Immature natural killer cell (primary cell): Measurements from ENCODE around the gene SUSD6. TPM values are rescaled to one million over a fixed set of nuclear protein-coding genes. Genes with fewer than 3 reads are reported as not detected.
"Not testable (repeated sequence)": the region's sequence is repeated elsewhere in the genome, so short reads cannot be mapped to it uniquely, and the experiment has no call there.

ENCODE experiments used
- DNase-seq, 3 donors: peaks; one replicate each; pipeline ENCODE4 v3.0.0; 2022; ENCODE audit warnings: mixed read lengths in 1 of 3
- H3K27ac Mint-ChIP-seq, 6 donors: one replicate each; pipeline ENCODE4 v1.8.0; 2020; ENCODE audit warnings: mixed read lengths in 6 of 6, mild to moderate bottlenecking in 5 of 6, inconsistent platforms in 4 of 6, moderate library complexity in 3 of 6
- H3K27me3 Mint-ChIP-seq, 3 donors: one replicate each; pipeline ENCODE4 v1.8.0; 2020 to 2021; ENCODE audit warnings: low read depth in 3 of 3, mild to moderate bottlenecking in 3 of 3, mixed read lengths in 3 of 3, moderate library complexity in 3 of 3, inconsistent platforms in 1 of 3
- H3K36me3 Mint-ChIP-seq, 3 donors: one replicate each; pipeline ENCODE4 v1.8.0; 2020; ENCODE audit warnings: mixed read lengths in 3 of 3, inconsistent platforms in 2 of 3, mild to moderate bottlenecking in 2 of 3
- H3K4me1 Mint-ChIP-seq, 2 donors: one replicate each; pipeline ENCODE4 v1.8.0; 2020; ENCODE audit warnings: inconsistent platforms in 2 of 2, mild to moderate bottlenecking in 2 of 2, mixed read lengths in 2 of 2, moderate library complexity in 1 of 2
- H3K4me3 Mint-ChIP-seq, 5 donors: one replicate each; pipeline ENCODE4 v1.8.0; 2020; ENCODE audit warnings: mild to moderate bottlenecking in 5 of 5, mixed read lengths in 5 of 5, inconsistent platforms in 3 of 5, moderate library complexity in 3 of 5
- H3K9me3 Mint-ChIP-seq, 6 donors: one replicate each; pipeline ENCODE4 v1.8.0; 2020; ENCODE audit warnings: mild to moderate bottlenecking in 6 of 6, mixed read lengths in 6 of 6, inconsistent platforms in 4 of 6, moderate library complexity in 3 of 6
- polyA plus RNA-seq, 3 donors: library from polyadenylated mRNA; unstranded; fragments of 300-500 nt; fragmentation: Illumina TruSeq; gene quantifications; one replicate each; pipeline ENCODE4 v1.2.3, GENCODE V29; 2021

Gene SUSD6
- polyA plus RNA-seq, 3 donors from 2014 or later = 13.0 to 24.1 (median 15.5) TPM

DNA sequence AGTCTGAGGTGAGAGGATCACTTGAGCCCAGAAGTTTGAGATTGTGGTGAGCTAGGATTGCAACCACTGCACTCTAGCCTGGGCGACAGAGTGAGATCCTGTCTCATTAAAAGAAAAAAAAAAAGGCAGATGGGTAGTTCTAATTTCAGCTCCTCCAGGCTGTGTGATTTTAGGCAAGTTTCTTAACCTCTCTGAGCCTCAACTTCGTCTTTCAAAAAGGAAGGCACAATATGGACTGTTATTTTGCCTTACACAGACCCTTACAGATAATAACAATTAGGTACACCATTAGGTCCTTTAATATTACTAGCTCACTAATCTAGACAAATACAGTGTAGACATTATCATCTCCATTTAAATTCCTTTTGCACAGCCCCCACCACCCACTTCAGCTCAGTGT lies 31.9 kb upstream of the SUSD6 start:
- no peak overlapping the region for H3K4me3 Mint-ChIP-seq
- H3K27ac Mint-ChIP-seq = no peak overlapping the region
- peaks cover 3 to 5% of the 10 kb centered on the region in 2 donors for H3K4me1 Mint-ChIP-seq
- peaks cover 5 to 18% (median 10%) of the 10 kb centered on the region in 3 donors for H3K27me3 Mint-ChIP-seq
- H3K36me3 Mint-ChIP-seq = no peaks in the 10 kb centered on the region
- no peak for DNase-seq
- H3K9me3 Mint-ChIP-seq = no peaks in the 10 kb centered on the region

DNA sequence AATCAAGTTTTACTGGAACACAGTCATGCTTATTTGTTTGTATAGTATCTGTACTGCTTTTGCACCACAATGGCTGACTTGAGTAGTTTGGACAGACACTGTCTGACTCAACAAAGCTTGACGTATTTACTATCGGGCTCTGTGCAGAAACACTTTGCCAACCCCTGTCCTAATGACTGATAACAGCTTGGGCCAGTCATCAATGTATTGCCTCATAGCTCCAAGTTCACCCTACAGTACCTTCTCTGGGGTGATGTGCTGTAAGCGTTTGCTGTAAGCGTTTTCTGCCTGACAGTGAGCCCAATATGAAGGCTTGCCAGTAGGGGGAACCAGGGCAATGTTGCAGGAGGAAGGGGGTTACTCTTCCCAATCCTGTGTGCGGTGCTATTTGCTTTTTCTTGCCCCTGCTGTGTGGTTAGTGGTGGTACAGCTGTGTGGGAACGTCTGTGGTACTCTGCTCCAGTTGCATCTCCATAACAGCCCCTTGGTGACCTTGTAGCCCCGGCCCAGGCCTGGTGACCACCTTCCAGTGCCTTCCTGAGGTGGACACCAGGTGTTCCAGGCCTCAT lies 31.3 kb upstream of the SUSD6 start:
- Mint-ChIP-seq H3K9me3 (no peaks in the 10 kb centered on the region), H3K4me3 (no peak overlapping the region), H3K27me3 (peaks cover 4 to 15% (median 7%) of the 10 kb centered on the region in 3 donors), H3K36me3 (no peaks in the 10 kb centered on the region), H3K27ac (no peak overlapping the region), H3K4me1 (no peaks in the 10 kb centered on the region)
- no peak for DNase-seq

DNA sequence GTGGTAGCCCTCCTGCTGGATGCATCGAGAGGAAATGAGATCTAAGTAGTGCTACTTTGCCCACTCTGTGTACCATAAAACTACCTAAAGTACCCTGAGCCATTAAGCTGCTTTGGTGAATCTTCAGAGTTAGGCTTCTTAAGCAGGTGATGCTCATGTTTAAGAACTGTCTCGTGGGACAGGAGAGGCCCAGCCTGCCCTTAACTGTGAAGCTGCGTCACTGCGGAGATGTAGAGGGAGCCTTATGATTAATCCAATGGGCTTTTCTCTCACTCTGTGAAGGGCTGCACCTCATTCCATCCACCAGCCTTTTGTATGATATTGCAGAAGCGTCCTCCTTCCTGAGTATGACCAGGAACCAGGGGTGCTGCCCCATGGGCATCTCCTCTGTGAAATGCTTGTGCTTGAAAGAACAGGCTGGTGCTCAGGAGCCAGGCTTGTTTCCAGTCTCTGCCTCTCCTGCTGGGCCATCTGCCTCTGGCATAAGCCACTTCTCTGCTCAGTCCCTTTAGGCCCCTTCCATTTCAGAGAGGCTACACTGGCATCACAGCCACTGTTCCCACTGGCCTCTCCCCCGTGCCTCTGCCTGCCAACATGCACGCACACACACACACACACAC lies 30.0 kb upstream of the SUSD6 start:
- no peaks in the 10 kb centered on the region for H3K4me1 Mint-ChIP-seq
- no peak overlapping the region for H3K27ac Mint-ChIP-seq
- DNase-seq = no peak
- H3K27me3 Mint-ChIP-seq = peaks cover 4 to 10% (median 7%) of the 10 kb centered on the region in 3 donors
- no peaks in the 10 kb centered on the region for H3K9me3 Mint-ChIP-seq
- no peak overlapping the region for H3K4me3 Mint-ChIP-seq
- H3K36me3 Mint-ChIP-seq = no peaks in the 10 kb centered on the region

DNA sequence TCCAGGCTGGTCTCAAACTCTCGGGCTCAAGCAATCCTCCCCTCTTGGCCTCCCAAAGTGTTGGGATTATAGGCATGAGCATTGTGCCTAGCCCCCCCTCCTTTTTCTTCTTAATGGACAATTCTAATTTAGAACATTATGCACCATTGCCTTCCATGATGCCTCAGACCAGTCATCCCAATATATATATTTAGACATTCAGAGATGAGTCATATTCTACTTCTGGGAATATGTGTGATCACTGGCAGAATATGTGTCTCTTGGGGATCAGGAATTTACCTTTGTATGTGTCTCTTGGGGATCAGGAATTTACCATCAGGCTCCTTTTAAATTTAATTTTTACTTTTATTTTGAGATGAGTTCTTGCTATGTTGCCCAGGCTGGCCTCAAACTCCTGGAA lies 29.2 kb upstream of the SUSD6 start:
- H3K36me3 Mint-ChIP-seq = no peaks in the 10 kb centered on the region
- no peak for DNase-seq
- H3K4me3 Mint-ChIP-seq = no peak overlapping the region
- H3K9me3 Mint-ChIP-seq = no peaks in the 10 kb centered on the region
- H3K27ac Mint-ChIP-seq = no peak overlapping the region
- peaks cover 0 to 6% (median 5%) of the 10 kb centered on the region in 3 donors for H3K27me3 Mint-ChIP-seq
- no peaks in the 10 kb centered on the region for H3K4me1 Mint-ChIP-seq

DNA sequence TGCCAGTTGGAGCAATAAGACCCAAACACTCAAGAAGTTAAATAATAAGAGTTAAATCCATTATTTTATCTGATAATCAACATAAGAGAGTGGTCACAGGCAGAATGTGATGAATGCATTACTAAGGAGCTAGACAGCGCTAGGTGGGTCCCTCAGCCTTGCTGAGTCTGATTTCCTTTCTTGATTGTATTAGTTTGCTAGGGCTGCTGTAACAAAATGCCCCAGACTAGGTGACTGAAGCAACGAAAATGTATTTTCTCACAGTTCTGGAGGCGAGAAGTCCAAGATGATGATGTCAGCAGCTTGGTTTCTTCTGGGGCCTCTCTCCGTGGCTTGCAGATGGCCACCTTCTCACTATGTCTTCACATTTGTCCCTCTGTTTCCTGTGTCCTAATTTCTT lies 28.6 kb upstream of the SUSD6 start:
- Mint-ChIP-seq H3K4me3 (no peak overlapping the region), H3K27me3 (peaks cover 0 to 6% (median 5%) of the 10 kb centered on the region in 3 donors), H3K4me1 (no peaks in the 10 kb centered on the region), H3K27ac (no peak overlapping the region), H3K9me3 (no peaks in the 10 kb centered on the region), H3K36me3 (no peaks in the 10 kb centered on the region)
- DNase-seq = no peak

DNA sequence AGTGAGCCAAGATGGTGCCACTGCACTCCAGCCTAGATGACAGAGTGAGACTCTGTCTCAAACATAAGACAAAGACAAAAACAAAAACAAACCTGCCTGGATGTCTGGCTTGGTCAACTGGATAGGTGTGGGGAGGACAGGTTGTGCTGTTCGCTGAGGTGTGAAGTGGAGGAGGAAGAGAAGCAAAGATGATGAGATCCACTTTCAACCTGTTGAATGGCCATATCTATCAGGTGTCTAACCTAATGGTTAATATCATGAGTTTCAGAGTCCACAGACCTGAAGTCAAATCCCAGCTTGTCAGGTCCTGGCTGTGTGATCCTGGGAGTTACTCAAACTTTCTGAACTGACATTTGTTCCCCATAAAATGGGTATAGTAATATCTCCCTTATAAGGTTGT lies 27.0 kb upstream of the SUSD6 start:
- Mint-ChIP-seq H3K27me3 (peaks cover 0 to 2% (median 0%) of the 10 kb centered on the region in 3 donors), H3K9me3 (no peaks in the 10 kb centered on the region), H3K4me1 (no peaks in the 10 kb centered on the region), H3K36me3 (no peaks in the 10 kb centered on the region), H3K27ac (peak overlapping the region in 1 of 6 donors; percentile 68), H3K4me3 (no peak overlapping the region)
- no peak for DNase-seq

- no peak for DNase-seq
- no peak overlapping the region for H3K27ac Mint-ChIP-seq
- H3K9me3 Mint-ChIP-seq = no peaks in the 10 kb centered on the region
- H3K36me3 Mint-ChIP-seq = no peaks in the 10 kb centered on the region
- H3K4me3 Mint-ChIP-seq = no peak overlapping the region
- H3K27me3 Mint-ChIP-seq = peaks cover 0 to 4% (median 2%) of the 10 kb centered on the region in 3 donors
- no peaks in the 10 kb centered on the region for H3K4me1 Mint-ChIP-seq
These were observed 25.0 kb upstream of the SUSD6 start for GRCh38 chr14:69586404-69586803.

GRCh38 chr14:69587389-69587788 lies 24.0 kb upstream of the SUSD6 start:
- DNase-seq = no peak

DNA sequence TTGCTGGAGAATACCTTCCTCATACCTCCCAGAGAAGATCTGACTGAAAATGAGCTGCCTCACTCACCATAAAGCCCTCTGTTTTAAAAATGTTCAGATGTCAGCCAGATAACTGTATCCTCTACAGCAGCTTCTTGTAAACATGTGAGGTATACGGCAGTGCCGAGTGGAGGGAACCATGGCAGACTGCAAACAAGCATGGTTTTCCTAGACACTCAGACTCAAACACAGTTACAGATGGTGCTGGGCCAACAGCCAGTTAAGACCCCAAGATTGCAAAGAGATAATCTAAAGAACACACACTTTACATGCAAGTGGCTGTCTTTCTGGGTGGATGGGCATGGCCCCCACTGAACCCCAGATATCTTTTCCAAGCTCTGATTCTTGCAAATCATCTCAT lies 20.1 kb upstream of the SUSD6 start:
- Mint-ChIP-seq H3K4me3 (no peak overlapping the region), H3K27ac (no peak overlapping the region), H3K36me3 (no peaks in the 10 kb centered on the region), H3K27me3 (peaks cover 0 to 6% (median 4%) of the 10 kb centered on the region in 3 donors), H3K9me3 (no peaks in the 10 kb centered on the region), H3K4me1 (no peaks in the 10 kb centered on the region)
- DNase-seq = no peak

More at GRCh38 chr14:69587389-69587788, 24.0 kb upstream of the SUSD6 start:
- Mint-ChIP-seq H3K36me3 (no peaks in the 10 kb centered on the region), H3K27me3 (peaks cover 2 to 4% (median 3%) of the 10 kb centered on the region in 3 donors), H3K9me3 (no peaks in the 10 kb centered on the region), H3K4me1 (no peaks in the 10 kb centered on the region), H3K4me3 (no peak overlapping the region), H3K27ac (no peak overlapping the region)

- Mint-ChIP-seq H3K4me3 (no peak overlapping the region), H3K27me3 (peaks cover 0 to 6% (median 4%) of the 10 kb centered on the region in 3 donors), H3K4me1 (no peaks in the 10 kb centered on the region), H3K27ac (peak overlapping the region in 1 of 6 donors; percentile 16), H3K9me3 (no peaks in the 10 kb centered on the region), H3K36me3 (no peaks in the 10 kb centered on the region)
- no peak for DNase-seq
These were observed 18.2 kb upstream of the SUSD6 start for GRCh38 chr14:69593018-69593677.

DNA sequence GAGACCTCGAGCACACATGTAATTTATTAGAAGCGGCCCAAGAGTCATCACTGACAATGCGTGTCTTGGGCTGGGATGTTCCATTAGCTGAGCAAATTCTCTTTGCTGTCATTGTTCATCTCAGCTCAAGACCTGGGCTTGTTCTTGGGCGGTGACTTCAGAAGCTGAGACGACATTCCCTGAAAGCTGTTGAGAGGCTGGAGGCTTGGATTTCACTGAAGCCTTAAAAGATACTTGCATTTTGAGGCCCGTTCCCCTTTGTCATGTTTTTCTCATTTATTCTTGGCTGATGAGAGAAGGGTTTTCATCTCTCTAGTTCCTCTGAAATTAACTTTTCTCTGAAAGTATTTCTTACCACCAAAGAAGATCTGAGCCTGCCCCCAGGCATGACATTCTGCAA lies 16.6 kb upstream of the SUSD6 start:
- Mint-ChIP-seq H3K9me3 (no peaks in the 10 kb centered on the region), H3K4me3 (no peak overlapping the region), H3K27ac (no peak overlapping the region), H3K27me3 (peaks cover 0 to 6% (median 4%) of the 10 kb centered on the region in 3 donors), H3K36me3 (no peaks in the 10 kb centered on the region), H3K4me1 (no peaks in the 10 kb centered on the region)
- DNase-seq = no peak

DNA sequence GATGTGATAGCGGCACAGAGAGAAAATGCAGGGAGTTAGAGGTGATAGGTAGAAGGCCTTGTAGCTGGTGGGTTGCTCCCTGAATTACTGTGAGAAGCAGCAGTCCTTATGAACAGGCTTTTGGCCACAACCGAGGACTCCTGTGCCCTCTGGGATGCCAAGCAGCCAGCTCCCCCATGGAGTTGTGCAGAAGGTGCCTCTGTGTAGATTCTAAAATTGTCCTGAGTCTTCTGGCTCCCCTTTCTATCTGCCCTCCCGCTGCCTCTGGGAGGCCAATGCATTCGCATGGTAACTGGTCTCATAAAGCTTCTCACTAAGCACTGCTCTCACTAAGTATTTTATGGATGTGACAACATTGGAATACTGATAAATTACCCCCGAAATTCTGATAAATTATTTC lies 16.1 kb upstream of the SUSD6 start:
- no peak overlapping the region for H3K4me3 Mint-ChIP-seq
- DNase-seq = no peak
- no peak overlapping the region for H3K27ac Mint-ChIP-seq
- H3K4me1 Mint-ChIP-seq = no peaks in the 10 kb centered on the region
- peaks cover 0 to 6% (median 4%) of the 10 kb centered on the region in 3 donors for H3K27me3 Mint-ChIP-seq
- no peaks in the 10 kb centered on the region for H3K36me3 Mint-ChIP-seq
- H3K9me3 Mint-ChIP-seq = no peaks in the 10 kb centered on the region

DNA sequence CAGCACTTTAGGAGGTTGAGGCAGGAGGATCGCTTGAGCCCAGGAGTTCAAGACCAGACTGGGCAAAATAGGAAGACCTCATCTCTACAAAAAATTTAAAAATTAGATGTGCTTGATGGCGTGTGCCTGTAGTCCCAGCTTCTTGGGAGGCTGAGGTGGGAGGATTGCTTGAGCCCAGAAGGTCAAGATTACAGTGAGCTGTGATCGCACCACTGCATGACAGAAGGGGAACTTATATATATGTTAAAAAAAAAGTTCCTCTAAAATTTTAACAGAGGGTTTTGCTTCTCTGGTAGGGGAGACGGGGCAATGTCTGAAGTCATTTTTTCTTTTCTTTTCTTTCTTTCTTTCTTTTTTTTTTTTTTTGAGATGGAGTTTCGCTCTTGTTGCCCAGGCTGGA lies 12.0 kb upstream of the SUSD6 start:
- not testable (repeated sequence) for H3K27ac Mint-ChIP-seq, H3K4me1 Mint-ChIP-seq, H3K9me3 Mint-ChIP-seq, H3K36me3 Mint-ChIP-seq, H3K4me3 Mint-ChIP-seq, H3K27me3 Mint-ChIP-seq, DNase-seq

DNA sequence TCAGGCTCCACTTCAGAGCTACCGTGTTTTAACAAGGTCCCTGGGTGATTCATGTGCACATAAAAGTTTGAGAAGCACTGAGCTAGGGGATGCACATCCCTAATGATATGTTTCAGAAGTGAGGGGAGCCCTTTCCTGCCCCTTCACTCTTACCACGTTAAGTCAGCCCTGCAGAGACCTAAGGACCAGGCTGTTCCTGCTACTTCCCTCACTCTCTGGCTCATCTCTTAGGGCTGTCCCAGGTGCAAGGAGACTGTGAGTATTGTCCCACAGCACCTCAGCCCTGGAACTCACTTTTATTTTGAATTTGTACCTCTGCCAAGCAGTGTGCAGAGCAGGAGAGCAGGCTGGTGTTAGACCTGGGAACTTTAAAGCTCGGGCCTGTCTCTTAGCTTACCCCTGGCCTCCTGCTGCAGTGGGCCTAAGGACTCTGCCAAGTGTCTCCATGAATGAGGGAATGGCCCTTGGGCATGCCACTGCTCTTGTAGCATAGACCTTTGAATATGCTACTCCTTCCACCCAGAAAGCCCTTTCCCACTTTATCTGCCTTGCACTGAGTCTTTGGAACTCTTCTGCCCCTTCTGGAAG lies 11.0 kb upstream of the SUSD6 start:
- Mint-ChIP-seq H3K4me1 (no peaks in the 10 kb centered on the region), H3K27ac (no peak overlapping the region), H3K36me3 (no peaks in the 10 kb centered on the region), H3K4me3 (no peak overlapping the region), H3K27me3 (no peaks in the 10 kb centered on the region), H3K9me3 (no peaks in the 10 kb centered on the region)
- DNase-seq = no peak
